GM12892 (cell line): ENCODE results near the gene DTHD1.

Experiments
- POLR2A ChIP-seq: IDR thresholded peaks from 2 replicates; pipeline ENCODE4 v1.6.1; 2011; ENCODE audit warnings: low read depth, low read length, control low read depth
- POLR2AphosphoS5 ChIP-seq: IDR thresholded peaks from 2 replicates; pipeline ENCODE4 v1.6.1; 2011; ENCODE audit warnings: low read depth, low read length, control low read depth

DNA sequence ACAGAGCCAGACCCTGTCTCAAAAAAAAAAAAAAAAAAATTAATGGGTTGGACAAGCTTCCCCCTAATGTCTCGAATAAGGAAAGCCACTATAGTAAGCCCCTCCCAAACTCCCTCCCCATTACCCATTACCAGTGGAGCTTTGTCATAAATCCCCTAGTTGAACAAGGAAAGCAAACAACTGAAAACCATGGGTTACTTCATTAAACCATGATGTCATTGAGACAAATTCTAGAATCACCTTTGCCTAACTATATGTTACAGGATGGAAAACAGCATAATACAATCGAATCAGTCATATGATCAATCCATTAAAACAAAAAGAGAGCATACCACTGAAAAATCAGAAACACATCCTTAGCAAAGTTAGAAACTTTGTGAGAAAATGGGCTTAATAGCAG is 45.3 kb upstream of the DTHD1 start:
- TF ChIP-seq POLR2AphosphoS5, result no peak
- no peak for TF ChIP-seq POLR2A
